ENCODE results near the gene PRR11.

DNA sequence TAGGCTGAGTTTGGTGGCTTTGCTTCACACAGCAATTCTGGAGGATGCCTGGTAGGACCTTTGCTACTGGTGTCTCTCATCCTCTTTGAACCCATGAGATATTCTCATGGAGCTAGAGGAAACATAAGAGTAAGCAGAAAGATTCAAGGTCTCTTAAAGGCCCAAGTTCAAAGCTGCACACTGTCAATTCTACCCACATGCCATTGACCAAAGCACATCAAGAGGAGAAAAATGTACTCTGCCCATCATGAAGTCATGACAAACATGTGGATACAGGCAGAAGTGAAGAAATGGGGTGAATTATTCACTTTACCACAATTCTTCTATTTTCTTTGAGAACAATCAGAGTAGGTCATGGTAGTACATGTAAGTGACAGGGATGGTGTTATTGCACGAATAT, 13.7 kb upstream of the PRR11 start:
- no peak for TF ChIP-seq EZH2 (IDR thresholded peaks at IDR 0.05; ENCODE audit: insufficient read depth, low read length)
- TF ChIP-seq, protein P1, sequence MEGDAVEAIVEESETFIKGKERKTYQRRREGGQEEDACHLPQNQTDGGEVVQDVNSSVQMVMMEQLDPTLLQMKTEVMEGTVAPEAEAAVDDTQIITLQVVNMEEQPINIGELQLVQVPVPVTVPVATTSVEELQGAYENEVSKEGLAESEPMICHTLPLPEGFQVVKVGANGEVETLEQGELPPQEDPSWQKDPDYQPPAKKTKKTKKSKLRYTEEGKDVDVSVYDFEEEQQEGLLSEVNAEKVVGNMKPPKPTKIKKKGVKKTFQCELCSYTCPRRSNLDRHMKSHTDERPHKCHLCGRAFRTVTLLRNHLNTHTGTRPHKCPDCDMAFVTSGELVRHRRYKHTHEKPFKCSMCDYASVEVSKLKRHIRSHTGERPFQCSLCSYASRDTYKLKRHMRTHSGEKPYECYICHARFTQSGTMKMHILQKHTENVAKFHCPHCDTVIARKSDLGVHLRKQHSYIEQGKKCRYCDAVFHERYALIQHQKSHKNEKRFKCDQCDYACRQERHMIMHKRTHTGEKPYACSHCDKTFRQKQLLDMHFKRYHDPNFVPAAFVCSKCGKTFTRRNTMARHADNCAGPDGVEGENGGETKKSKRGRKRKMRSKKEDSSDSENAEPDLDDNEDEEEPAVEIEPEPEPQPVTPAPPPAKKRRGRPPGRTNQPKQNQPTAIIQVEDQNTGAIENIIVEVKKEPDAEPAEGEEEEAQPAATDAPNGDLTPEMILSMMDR (IDR thresholded peaks at IDR 0.05; ENCODE audit: insufficient read depth, low read depth, low read length) = no peak

Data from astrocyte (in vitro differentiated cells and primary cell).